GM12864 (cell line): Measurements from ENCODE around the gene MYO9A.

Experiments
- DNase-seq: peaks from one replicate; pipeline ENCODE4 v3.0.0-alpha.2; 2011; ENCODE audit warnings: low read depth
- H3K4me3 ChIP-seq: 2 replicates; pipeline ENCODE4 v1.5.1; 2011; ENCODE audit warnings: mild to moderate bottlenecking, low read depth, low read length, control low read depth
- CTCF ChIP-seq: IDR thresholded peaks from 2 replicates; pipeline ENCODE4 v1.5.1; 2011; ENCODE audit warnings: low read depth, mild to moderate bottlenecking, moderate library complexity, low read length, control low read depth, inconsistent platforms; ENCODE audit errors: missing control alignments

MYO9A gene

DNA sequence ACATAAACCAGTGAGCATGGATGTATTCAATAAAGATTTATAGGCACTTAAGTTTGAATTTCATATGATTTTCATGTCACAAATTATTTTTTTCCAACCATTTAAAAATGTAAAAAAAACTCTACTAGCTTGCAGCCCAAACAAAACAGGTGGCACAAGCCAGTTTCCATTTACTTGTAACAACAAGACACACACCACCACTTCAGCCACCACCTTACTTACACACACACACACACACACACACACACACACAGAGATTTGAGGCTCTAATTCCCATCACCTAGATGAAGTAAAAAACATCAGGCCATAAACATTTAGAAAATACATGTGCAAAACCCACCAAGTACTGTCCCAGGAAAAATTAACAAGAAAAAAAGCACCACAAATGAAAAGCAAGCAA lies 25.3 kb downstream of the MYO9A start:
- no peak for TF ChIP-seq CTCF
- no peak for DNase-seq

DNA sequence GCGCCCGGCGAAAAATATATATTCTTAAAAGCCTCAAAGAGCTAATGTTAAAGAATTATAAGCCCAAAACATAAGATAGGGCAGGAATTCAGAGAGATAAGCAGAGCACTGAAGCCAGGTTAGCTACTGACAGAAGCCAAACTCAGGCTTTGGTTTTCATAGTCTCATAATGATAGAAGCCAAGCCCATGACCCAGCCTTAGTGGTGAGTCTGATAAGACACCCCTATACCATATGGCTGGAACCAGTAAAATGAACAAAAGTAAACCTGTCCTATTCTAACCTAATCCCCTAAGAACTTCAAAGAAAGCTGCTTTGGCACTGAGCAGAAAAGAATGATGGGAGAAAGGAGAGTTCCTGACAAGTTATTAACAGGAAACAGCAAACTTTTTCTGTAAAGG lies 25.9 kb downstream of the MYO9A start:
- DNase-seq, result no peak
- TF ChIP-seq CTCF, result no peak
- no peak overlapping the region for H3K4me3 ChIP-seq

More for the DNA sequence above, 25.3 kb downstream of the MYO9A start:
- no peak overlapping the region for H3K4me3 ChIP-seq

DNA sequence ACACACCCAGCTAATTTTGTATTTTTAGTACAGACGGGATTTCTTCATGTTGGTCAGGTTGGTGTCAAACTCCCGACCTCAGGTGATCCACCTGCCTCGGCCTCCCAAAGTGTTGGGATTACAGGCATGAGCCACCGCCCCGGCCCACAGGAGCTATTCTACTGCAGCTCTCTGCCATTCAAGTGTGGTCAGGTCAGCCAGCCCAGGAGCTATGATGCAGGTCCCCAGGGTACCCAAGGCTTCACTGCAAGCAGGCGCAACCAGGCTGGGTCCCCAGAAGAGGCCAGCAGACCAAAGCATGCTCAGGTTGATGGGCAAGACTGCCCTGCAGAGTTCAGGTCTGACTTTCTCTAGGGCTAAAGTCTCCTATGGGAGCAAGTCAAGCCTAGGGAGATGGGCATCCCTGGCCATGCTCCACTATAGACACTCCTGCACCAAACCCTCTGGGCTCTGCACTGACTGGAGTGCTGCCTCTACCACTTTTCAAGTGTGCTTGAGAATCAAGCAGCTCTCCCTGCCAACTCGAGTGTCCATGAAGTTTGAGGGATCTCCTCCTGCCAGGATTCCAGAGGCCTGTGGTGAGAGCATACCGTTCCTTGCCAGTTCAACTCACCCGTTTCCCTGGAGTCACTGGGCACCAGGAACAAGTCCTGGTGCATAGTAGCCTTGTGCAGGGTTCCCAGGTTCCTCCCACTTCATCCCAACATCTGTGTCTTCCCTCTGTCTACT lies 30.9 kb downstream of the MYO9A start:
- no peak for TF ChIP-seq CTCF
- DNase-seq, result no peak

GRCh38 chr15:72086010-72086697 lies 31.8 kb downstream of the MYO9A start:
- no peak overlapping the region for H3K4me3 ChIP-seq
- TF ChIP-seq CTCF, result no peak
- DNase-seq, result no peak

More for the DNA sequence above, 30.9 kb downstream of the MYO9A start:
- no peak overlapping the region for H3K4me3 ChIP-seq

DNA sequence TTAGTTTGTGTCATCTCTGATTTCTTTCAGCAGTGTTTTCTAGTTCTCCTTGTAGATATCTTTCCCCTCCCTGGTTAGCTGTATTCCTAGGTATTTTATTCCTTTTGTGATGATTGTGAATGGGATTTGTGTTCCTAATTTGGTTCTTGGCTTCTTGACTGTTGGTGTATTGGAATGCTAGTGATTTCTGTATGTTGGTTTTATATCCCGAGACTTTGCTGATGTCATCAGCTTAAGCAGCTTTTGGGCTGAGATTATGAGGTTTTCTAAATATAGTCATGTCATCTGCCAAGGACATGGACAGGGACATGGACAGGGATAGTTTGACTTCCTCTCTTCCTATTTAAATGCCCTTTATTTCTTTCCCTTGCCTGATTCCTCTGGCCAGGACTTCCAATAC lies 35.8 kb downstream of the MYO9A start:
- H3K4me3 ChIP-seq, result no peak overlapping the region
- TF ChIP-seq CTCF, result no peak
- no peak for DNase-seq

- no peak for DNase-seq
- TF ChIP-seq CTCF, result no peak
- H3K4me3 ChIP-seq, result no peak overlapping the region
Measured at GRCh38 chr15:72078887-72079286, 39.1 kb downstream of the MYO9A start.
